AG08396 (cell line): ENCODE results near the gene TUBGCP2.

ENCODE experiments used
- DNase-seq: peaks from one replicate; pipeline ENCODE4 v3.0.0; 2012; ENCODE audit warnings: low spot score, mixed read lengths

Gene TUBGCP2

DNA sequence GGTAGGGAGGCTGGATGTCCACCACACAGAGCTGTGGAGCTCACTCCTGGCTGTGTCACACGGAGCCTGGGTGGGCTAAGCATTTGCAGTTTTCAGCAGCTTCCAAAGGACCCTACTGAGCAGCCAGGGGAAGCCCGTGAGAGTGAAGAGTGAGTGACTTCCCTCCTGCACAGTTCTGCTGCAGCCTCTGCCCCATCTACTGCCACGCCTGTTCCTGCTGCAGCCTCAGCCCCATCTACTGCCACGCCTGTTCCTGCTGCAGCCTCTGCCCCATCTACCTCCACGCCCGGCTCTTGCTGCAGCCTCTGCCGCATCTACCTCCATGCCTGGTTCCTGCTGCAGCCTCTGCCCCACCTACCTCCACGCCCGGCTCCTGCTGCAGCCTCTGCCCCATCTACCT is 44.2 kb downstream of the TUBGCP2 start:
- no peak for DNase-seq

- DNase-seq = no peak
Measured at GRCh38 chr10:133263674-133264073, 45.0 kb downstream of the TUBGCP2 start.

DNA sequence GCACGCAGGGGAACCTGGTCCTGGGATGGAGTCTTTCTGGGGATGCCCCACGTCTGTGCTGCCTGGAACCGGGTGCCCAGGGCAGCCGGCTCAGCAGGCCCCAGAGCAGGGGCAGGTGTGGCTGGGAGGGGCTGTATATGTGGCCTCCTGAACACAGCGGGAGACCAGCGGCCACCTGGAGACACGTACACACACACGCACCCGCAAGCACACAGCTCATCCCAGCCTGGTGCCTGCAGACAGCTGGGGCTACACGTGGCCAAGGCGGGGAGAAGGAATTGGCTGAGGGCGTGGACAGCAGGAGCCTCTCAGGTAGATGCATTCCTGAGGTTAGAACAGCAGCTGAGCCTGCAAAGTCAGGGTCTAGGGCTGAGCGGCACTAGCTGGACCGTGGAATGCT is 46.0 kb downstream of the TUBGCP2 start:
- no peak for DNase-seq

- DNase-seq = peak; percentile 94
Measured at GRCh38 chr10:133261726-133262325, 46.8 kb downstream of the TUBGCP2 start.

DNA sequence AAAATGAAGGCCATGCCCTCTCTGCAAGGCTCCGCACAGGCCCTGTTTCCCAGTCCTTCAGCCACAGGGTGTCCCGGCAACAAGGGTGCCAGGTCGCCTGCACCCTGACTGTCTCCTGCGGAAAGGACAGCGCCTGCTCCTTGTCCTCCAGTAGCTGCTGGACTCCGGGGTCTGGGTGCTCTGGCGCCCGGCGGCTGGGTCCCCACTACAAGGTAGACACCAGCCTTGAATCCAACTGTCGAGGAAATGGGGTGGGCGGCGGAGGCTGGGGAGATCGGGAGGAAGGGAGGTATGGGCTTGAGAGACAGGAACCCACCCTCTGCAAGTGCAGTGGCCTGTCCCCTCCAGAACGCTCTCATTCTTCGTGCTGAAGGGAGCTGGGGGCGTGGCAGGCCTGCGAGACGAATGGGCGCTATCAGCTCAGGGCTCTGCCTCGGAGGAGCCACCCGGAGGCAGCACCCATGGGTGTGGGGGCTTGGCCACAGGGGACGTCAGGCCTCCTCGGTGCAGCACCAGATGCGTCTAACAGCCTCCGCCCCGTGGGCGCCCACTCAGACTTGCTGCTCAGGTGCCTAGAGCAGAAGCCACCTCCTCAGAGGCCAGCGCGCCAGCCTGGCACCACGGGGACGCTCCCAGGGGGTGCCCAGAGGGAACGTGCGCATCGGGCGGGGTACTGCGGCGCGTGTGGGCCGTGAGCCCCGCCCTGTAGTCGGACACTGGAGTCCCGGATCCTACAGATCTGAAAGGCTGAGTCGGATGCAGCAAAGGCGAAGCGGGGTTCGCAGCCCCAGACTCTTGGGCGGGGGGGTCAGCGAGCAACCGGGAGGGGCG is 47.6 kb downstream of the TUBGCP2 start:
- DNase-seq = peak; percentile 72

DNA sequence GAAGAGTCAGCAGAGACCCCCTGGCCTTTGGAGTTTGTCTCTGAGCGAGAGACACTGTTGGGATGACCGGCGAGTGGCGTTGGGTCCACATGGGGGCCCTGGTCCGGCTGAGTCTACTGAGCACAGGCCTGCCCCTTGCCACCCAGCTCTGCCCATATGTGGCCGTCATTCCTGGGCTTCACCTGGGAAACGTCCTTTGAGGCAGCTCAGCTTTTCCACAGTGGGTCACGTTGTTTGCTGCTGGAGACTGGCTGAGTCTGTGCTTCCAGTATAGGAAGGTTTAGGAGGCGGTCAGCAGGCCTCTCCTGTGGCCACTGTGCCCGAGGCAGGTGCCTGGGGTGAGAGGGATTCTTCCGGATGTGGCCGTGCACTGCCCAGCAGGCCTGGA is 49.1 kb downstream of the TUBGCP2 start:
- DNase-seq = no peak

DNA sequence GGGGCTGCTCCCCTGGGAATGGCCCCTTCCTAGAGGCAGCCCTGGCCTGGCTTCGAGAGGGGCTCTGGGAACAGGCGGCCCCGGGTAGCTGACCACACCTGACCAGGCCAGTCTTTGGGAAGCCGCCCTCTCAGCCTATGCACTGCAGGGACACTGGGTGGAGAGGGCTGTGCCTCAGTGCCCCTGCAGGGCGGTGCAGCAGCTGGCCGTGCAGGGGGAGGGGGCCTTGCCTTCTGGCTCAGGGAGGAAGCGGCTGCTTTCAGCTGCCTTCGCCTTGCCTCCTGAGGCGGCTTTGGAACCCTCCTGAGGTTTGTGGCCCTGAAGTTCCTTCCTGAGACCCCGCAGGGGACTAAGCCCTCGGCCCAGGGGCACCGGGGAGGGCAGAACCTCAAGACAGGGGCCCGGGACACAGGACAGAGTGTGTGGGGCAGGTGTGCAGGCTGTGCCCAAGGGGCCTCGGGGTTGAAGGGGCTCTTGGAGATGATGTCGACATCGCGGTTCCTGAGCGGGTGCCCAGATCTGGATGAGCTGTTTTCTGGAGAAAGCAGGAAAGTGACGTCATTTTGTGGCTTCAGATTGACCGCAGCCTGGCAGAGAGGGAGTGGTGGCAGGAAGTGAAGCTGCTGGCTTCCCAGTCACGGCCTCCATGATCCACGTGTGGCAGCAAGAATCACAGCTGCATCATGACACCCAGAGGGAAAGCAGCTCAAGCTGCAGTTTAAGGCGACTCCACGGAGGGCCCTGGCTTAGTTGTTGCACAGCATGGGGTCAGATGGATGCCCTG is 49.7 kb downstream of the TUBGCP2 start:
- DNase-seq = peak; percentile 97

- DNase-seq = no peak
Measured at GRCh38 chr10:133258066-133258817, 50.4 kb downstream of the TUBGCP2 start.

GRCh38 chr10:133257489-133258065 is 51.1 kb downstream of the TUBGCP2 start:
- no peak for DNase-seq

GRCh38 chr10:133255323-133255722 is 53.3 kb downstream of the TUBGCP2 start:
- DNase-seq = no peak

GRCh38 chr10:133254421-133255120 is 54.1 kb downstream of the TUBGCP2 start:
- DNase-seq = no peak

GRCh38 chr10:133253361-133253955 is 55.2 kb downstream of the TUBGCP2 start:
- no peak for DNase-seq

DNA sequence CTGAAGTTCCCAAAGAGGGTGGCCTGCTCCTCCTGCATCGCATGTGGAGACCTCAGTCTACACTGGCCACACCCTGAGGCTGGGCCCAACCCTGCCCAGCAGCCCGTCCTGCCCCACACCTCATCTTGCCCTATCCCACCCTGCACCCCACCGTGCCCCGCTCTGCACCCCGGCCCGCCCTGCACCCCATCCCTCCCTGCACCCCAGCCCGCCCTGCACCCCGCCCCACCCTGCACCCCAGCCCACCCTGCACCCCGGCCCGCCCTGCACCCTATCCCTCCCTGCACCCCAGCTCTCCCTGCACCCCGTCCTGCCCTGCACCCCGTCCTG is 56.5 kb downstream of the TUBGCP2 start:
- no peak for DNase-seq

GRCh38 chr10:133251388-133252222 is 57.1 kb downstream of the TUBGCP2 start:
- DNase-seq = no peak

DNA sequence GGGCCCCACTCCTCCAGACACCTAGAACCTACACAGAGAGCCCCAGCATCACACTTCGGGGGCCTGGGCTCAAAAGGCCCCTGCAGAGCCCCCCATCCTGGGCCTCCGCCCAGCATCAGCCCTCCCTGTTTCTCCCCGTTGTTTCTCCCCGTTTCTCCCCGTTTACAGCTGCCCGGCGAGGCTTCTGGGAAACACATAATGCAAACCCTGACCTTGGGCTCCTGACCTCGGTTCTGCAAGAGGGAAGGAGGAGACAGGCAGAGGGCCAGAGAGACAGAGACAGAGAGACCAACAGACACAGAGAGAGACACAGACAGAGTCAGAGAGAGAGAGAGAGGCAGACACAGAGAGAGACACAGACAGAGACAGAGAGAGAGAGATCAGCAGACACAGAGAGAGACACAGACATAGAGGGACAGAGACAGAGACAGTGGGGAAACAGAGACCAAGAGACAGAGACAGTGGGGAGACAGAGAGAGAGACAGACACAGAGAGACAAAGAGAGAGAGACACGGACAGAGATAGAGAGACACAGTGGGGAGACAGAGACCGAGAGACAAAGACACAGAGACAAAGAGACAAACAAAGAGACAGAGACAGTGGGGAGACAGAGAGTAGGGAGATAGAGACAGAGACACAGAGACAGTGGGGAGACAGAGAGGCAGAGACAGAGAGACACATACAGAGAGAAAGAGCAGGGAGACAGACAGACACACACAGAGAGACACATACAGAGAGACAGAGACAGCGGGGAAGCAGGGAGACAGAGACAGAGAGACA is 58.5 kb downstream of the TUBGCP2 start:
- DNase-seq = no peak

DNA sequence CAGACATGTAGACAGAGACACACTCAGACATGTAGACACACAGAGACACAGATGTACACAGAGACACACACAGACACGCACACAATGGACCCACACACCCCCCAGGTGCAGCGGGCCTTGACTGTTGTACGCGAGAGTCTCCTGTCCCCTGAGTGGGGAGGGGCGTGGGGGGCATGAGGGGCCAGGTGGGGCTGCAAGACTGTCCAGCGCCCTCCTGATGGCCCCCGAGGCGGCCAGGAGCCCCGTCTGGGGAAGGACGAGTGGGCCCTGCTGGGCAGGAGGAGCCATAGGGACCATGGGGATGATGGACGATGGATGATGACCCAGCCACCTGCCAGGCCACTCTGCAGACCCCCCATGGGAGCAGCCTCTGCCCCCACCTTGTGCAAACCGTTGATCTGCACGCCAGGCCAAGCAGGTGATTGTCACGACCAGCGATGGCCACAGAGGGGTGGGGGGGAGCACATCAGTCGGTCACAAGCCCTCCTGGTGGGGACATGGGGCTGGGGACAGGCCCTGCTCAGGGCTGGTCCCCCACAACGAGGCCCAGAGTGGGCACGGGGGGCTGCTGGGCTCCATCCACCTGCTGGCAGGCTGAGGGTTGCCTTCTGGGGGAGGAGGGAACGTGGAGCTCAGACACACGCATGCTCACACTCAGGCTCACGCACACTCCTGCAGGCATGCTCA is 59.4 kb downstream of the TUBGCP2 start:
- DNase-seq = no peak

GRCh38 chr10:133248334-133248715 is 60.3 kb downstream of the TUBGCP2 start:
- no peak for DNase-seq

DNA sequence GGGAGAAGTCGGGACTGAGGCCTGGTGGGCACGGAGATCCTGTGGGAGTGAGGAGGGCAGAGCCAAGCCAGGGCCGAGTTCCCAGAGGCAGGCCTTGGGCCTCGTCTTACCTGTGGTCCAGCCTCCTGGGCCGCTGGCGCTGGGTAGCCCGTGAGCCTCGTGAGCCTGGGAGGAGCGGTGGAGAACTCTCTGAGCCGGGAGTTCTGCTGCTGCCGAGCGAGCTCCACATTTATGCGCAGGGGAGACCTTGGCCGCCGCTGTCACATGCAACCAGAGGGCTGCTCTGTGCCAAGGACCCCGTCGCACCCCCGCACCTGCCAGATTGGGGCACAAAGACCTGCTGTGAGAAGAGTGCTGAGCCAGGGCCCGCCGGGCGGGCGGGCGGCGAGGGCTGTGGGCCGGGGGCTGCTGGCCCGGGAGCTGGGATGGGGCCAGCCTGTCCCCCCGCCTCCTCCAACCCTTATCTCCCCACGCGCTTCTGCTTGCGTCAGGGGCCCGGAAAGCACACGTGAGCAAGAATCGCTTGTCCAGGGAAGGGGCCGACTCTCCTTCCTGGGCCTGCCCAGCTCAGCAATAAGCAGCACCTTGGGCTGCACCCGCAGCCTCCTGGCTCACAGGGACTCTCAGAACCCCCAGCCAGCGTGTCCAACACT is 60.9 kb downstream of the TUBGCP2 start:
- DNase-seq = no peak
